Tongue (tissue), 2 donors: ENCODE measurements around the gene FBLIM1. TPM values are rescaled to one million over a fixed set of nuclear protein-coding genes. Genes with fewer than 3 reads are reported as not detected.

Experiments
- DNase-seq: peaks from one replicate; pipeline ENCODE4 v3.0.0-alpha.2; 2015
- total RNA-seq: library from RNA; depleted of rRNA; stranded (reverse); fragments of >200 nt; gene quantifications from one replicate; pipeline ENCODE4 v1.2.3, GENCODE V29; 2014

The FBLIM1 gene, protein sequence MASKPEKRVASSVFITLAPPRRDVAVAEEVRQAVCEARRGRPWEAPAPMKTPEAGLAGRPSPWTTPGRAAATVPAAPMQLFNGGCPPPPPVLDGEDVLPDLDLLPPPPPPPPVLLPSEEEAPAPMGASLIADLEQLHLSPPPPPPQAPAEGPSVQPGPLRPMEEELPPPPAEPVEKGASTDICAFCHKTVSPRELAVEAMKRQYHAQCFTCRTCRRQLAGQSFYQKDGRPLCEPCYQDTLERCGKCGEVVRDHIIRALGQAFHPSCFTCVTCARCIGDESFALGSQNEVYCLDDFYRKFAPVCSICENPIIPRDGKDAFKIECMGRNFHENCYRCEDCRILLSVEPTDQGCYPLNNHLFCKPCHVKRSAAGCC
- 22.4 TPM for total RNA-seq

DNA sequence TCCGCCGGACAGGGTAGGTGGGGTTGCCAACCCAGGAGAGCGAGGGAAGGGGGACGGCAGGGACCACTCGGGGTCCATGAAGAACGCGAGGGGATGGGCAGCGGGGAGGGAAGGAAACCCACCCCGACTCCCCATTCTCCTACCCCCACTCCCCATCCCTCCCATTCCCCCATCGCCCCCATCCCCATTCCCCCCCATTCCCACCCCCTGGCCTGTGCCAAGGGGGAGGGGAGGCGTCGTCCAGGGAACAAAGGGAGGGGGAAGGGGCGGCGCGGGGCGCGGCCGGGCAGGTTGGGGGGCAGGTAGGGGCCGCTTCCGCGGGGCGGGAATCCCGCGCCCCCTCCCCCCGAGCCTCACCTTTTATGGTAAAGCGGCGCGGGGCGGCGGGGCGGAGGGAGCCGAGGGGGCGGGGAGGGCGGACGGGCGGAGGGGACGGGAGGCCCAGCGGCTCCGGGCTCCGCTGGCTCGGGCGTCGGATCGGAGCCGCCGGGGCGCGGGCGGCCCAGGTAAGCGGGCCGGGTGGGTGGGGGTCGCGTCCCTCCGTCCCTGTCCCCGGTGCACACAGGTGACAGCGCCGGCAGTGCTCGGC, at the start of gene FBLIM1:
TSS of gene FBLIM1 (plus strand) at position 453 of the 589 bp plus-strand sequence. CDS start 6,189 bp downstream, outside the sequence.
- DNase-seq, result peak; percentile 63

DNA sequence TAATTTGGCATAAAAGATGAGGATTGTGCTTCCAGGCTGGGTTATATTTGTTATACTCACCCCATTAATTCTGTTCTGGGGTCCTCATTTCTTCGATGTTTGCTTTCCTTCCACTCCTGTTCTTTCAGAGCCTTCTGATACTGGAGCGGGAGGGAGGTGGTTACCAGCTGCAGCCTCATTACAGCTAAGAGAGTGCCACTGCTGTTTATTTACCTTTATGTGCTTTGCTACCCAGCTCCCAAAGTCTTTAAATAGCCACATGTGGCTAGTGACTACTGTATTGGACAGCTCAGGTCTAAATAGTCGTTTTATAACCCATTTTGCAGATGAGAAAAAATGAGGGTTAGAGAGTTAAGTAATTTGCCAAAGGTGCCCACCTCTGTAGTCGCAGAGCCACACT, 49.4 kb upstream of the FBLIM1 start:
- DNase-seq, result no peak

GRCh38 chr1:15712168-15712567, 46.4 kb upstream of the FBLIM1 start:
- DNase-seq, result no peak

DNA sequence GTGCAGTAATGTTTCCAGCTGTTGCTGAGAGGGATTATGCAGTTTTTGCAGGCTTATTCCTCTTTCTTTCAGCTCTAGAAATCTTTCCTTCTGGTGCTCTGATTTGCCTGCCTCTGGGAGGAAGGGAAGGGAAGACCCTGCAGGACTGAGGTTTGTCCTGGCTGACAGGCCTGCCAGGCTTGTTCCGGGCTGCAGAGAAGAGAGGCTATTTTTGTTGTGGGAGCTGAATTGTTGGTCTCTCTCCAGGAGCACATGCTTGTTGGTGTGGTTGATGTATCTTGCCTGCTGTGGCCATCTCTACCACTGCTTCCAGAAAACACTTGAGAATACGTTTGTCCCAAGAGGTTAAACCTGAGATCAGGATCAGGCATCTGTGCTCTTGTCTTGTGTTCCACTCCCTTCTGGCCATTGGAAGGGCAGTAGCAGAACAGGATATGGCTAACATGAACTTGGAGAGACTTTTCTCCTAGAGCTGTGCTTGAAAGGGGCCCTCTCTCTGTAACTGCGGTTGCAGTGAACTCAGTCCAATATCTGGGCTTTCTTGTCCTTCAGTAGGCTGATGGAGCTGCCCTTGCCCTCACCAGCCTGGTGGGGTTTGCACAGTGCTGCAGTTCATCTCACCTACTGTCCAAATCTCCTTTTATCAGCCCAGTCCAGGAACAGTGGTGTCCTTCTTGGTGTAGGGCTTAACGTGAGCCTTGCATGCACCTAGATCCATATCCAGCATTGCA, 44.0 kb upstream of the FBLIM1 start:
- peak; percentile 88 for DNase-seq

DNA sequence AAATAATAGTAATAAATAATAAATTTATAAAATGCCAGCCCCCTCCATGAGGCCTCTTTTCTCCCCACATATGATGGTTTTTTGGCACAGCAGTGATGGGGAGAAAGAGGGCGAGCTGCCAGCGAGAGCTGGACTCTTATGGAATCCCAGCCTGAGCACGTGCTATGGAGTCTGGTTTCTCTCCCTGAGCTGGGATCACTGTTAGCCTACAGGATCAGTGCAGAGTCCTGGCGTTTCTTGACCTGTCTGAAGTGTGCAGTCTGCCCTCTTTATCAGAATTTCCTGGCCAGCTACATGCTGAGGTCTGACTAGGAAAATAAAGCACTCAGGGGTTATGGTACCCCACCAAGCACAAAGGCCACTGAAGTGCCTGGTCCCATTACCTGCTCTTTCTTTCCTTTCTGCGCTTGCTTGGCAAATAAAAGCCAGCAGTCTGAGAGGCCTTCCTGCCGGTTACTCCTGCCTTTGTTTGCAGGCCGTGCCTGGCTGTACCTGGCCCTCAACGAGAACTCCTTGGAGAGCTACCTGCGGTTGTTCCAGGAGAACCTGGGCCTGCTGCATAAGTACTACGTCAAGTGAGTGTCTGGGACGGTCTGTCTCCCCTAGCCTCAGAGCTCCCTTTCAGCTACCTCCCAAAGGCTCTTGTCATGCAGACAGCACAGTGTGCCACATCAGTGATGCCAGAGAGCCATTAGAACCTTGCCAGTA, 41.0 kb upstream of the FBLIM1 start:
- DNase-seq, result peak; percentile 59

DNA sequence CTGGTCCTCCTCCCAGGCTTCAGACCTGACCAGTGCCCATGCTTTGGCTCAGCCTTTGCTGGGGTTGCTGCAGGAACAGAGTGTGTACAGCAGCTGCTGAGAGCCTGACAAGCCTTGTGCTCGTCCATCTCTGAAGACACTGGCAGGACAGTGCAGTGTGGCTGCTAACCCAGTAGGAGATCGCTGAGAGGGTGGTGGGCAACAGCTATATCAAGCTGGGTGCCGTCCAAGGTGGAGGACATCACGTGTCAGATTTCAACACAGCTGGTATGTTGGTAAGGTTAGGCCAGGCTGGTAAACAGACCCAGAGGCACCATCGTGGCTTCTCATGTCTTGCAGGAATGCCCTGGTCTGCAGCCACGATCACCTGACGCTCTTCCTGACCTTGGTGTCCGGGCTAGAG, 40.4 kb upstream of the FBLIM1 start:
- DNase-seq, result no peak

DNA sequence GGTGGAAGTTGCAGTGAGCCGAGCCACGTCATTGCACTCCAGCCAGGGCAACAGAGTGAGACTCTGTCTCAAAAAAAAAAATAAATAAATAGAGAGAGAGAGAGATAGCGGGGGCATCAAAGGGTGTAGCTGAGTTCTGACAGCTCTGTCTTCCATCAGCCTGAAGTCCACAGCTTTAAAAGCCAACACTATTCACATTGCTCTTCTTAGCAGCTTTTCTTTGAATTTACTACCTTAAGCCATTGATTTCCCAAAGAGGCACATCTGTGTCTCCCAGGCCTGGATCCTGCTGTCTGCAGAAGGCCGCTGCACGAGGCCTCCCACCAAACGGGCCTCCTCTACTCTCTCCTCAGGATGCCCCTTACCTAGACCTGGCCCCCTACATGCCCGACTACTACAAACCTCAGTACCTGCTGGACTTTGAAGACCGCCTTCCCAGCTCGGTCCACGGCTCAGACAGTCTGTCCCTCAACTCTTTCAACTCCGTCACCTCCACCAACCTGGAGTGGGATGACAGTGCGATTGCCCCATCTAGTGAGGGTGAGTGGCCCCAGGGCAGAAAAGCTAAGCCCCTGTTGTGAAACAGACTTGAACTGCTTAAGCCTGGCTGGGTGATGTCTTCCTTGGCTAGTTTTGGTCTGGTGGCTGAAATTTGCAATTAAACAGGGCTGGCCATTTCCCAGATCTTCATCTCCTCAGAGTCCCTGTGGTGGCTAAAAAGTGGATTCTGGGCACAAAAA, 39.0 kb upstream of the FBLIM1 start:
- DNase-seq, result no peak

GRCh38 chr1:15720861-15721260, 37.7 kb upstream of the FBLIM1 start:
- DNase-seq, result no peak

DNA sequence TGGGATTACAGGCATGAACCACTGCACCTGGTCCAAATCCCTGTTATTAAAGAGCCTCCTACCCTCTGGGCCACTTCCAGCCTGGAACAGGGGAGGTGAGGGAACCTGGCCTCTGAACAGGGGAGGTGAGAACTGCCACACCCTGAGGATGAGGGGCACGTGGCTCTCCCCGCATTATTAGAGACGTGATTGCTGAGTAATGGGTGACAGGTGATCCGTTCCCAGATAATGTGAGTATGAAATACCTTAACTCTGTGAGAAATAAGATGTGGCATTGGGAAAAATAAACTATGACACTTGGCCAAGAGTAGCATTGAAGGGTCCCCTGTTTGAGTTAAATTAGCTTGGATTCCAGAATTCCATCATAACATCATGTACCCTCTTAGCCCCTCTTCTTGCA, 36.2 kb upstream of the FBLIM1 start:
- DNase-seq, result no peak

- DNase-seq, result no peak
These were observed 35.6 kb upstream of the FBLIM1 start for GRCh38 chr1:15722836-15723532.

GRCh38 chr1:15723631-15724246, 34.9 kb upstream of the FBLIM1 start:
- no peak for DNase-seq

GRCh38 chr1:15724949-15725880, 33.4 kb upstream of the FBLIM1 start:
- no peak for DNase-seq

- DNase-seq, result no peak
These were observed 32.1 kb upstream of the FBLIM1 start for GRCh38 chr1:15726508-15726907.

DNA sequence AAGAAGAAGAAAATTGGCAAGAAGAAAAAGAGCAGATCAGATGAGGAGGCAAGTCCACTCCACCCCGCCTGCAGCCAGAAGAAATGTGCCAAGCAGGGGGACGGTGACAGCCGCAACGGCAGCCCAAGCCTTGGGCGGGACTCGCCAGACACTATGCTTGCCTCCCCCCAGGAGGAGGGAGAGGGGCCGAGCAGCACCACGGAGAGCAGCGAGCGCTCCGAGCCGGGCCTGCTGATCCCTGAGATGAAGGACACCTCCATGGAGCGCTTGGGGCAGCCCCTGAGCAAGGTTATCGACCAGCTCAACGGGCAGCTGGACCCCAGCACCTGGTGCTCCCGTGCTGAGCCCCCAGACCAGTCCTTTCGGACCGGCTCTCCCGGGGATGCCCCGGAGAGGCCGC, 31.6 kb upstream of the FBLIM1 start:
- no peak for DNase-seq

- no peak for DNase-seq
These were observed 31.2 kb upstream of the FBLIM1 start for GRCh38 chr1:15727424-15727823.

DNA sequence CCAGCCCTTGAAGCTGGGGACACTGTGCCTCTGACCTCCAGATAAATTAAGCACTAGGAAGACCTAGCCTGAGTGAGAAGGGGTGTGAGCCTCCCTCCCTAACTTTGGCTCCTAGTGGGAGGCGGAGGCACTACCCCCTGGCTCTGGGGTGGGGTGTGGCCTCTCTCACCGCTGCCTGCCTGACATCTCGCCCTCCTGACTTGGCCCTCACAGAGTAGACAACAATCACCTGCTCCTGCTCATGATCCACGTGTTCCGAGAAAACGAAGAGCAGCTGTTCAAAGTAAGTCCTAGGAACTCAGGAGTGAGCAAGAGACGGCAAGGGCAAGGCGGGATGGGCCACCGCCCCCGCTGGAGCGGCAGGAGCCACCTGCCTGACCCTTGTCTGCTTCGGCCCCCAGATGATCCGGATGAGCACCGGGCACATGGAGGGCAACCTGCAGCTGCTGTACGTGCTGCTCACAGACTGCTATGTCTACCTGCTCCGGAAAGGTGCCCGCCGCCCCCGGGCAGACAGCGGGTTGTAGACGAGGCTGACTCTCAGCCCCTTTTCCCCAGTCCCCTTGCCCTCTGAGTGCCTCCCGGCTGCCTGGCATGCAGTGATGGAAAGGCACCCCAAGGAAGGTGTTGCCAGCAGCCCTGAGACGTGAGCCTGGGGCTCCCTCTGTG, 30.6 kb upstream of the FBLIM1 start:
- DNase-seq, result no peak

DNA sequence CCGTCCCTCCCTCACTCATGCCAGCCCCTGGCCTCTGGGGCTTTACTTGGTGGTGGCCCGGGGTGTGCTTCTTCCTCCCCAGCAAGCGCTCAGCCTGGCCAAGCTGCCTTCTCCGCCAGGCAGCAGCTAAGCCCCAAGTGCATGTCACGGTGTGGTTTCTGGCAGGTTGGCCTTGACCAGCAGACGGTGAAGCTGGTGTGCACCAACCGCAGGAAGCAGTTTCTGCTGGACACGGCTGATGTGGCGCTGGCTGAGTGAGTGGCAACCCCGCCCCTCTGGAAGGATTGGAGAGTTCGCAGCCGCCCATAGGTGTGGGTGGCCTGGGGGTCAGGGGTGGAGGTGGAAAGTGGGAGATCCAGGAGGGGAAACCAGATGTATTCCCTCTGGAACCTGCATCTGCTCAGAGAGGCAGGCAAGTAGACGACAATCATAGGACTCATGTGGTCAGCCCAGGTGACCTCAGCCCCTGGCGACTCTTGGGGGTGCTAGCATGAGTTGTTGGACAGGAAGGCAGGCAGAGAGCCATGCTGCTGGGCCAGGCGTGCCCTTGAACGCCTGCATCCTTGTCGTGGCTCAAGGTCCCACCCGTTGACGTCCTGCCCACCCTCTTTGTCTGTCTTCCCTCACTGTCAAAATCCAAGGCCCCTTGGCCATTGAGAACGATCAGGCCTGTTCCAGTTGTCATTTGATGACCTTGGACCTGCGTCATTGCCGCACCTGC, 29.5 kb upstream of the FBLIM1 start:
- no peak for DNase-seq

GRCh38 chr1:15730423-15730822, 28.2 kb upstream of the FBLIM1 start:
- no peak for DNase-seq
